GM23338 (cell line): ENCODE measurements around the gene GAA.

Experiments used
- EZH2phosphoT487 ChIP-seq: fragments of 200-600 bp; sonication (generic); IDR thresholded peaks from one replicate; pipeline ENCODE4 v1.8.1; 2018; ENCODE audit warnings: antibody characterized with exemption; ENCODE audit not compliant: unreplicated experiment
- JUNB ChIP-seq: IDR thresholded peaks from one replicate; pipeline ENCODE4 v1.6.1; 2016; ENCODE audit warnings: antibody characterized with exemption; ENCODE audit not compliant: unreplicated experiment
- POLR2AphosphoS5 ChIP-seq: IDR thresholded peaks from 2 replicates; pipeline ENCODE4 v1.6.1; 2016; ENCODE audit warnings: antibody characterized with exemption, low read depth
- ZNF114 ChIP-seq: fragments of 250-450 bp; sonication (Bioruptor Pico); IDR thresholded peaks from 2 replicates; pipeline ENCODE4 v1.5.0; 2020; ENCODE audit warnings: mild to moderate bottlenecking, moderate library complexity
- TF ChIP-seq, protein P1 (sequence below), 2 experiments: fragments of 200-600 bp in 1 of 2; sonication (generic) in 1 of 2; conservative IDR thresholded peaks; 2 replicates each; pipeline versions ENCODE4 v1.5.1 to v1.6.1; 2016 to 2017; ENCODE audit warnings: antibody characterized with exemption in 2 of 2, low read depth in 2 of 2, mild to moderate bottlenecking in 2 of 2, moderate library complexity in 1 of 2
- TF ChIP-seq, protein P2 (sequence below): IDR thresholded peaks from one replicate; pipeline ENCODE4 v1.6.1; 2018; ENCODE audit warnings: antibody characterized with exemption; ENCODE audit not compliant: unreplicated experiment
- TF ChIP-seq, protein P3 (sequence below): IDR thresholded peaks from 2 replicates; pipeline ENCODE4 v1.6.1; 2016; ENCODE audit warnings: antibody characterized with exemption

DNA sequence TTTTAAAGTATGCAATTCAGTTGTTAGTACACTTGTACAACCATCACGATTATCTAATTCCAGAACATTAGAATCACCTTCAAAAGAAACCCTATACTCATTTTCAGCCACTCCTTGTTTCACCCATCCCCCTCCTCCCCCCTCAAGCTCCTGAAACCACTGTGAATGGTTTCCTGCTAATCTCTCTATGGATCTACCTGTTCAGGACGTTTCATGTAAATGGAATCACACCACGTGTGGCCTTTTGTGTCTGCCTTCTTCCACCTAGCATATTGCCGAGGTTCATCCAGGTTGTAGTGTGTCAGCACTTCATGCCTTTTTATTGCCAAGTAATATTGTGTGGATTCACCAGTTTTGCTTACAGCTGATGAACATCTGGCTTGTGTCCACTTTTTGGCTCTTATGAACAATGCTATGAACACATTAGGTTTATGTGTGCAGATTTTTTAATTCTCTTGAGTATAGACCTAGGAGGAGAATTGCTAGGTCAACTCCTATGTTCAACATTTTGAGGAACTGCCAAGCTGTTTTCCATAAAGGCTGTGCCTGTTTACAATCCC lies 27.7 kb downstream of the GAA start:
- TF ChIP-seq, protein P1, sequence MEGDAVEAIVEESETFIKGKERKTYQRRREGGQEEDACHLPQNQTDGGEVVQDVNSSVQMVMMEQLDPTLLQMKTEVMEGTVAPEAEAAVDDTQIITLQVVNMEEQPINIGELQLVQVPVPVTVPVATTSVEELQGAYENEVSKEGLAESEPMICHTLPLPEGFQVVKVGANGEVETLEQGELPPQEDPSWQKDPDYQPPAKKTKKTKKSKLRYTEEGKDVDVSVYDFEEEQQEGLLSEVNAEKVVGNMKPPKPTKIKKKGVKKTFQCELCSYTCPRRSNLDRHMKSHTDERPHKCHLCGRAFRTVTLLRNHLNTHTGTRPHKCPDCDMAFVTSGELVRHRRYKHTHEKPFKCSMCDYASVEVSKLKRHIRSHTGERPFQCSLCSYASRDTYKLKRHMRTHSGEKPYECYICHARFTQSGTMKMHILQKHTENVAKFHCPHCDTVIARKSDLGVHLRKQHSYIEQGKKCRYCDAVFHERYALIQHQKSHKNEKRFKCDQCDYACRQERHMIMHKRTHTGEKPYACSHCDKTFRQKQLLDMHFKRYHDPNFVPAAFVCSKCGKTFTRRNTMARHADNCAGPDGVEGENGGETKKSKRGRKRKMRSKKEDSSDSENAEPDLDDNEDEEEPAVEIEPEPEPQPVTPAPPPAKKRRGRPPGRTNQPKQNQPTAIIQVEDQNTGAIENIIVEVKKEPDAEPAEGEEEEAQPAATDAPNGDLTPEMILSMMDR (conservative IDR thresholded peaks at IDR 0.05; ENCODE audit: low read depth in 2 of 2): no peak
- no peak for TF ChIP-seq ZNF114
- no peak for TF ChIP-seq POLR2AphosphoS5
- TF ChIP-seq, protein P2, sequence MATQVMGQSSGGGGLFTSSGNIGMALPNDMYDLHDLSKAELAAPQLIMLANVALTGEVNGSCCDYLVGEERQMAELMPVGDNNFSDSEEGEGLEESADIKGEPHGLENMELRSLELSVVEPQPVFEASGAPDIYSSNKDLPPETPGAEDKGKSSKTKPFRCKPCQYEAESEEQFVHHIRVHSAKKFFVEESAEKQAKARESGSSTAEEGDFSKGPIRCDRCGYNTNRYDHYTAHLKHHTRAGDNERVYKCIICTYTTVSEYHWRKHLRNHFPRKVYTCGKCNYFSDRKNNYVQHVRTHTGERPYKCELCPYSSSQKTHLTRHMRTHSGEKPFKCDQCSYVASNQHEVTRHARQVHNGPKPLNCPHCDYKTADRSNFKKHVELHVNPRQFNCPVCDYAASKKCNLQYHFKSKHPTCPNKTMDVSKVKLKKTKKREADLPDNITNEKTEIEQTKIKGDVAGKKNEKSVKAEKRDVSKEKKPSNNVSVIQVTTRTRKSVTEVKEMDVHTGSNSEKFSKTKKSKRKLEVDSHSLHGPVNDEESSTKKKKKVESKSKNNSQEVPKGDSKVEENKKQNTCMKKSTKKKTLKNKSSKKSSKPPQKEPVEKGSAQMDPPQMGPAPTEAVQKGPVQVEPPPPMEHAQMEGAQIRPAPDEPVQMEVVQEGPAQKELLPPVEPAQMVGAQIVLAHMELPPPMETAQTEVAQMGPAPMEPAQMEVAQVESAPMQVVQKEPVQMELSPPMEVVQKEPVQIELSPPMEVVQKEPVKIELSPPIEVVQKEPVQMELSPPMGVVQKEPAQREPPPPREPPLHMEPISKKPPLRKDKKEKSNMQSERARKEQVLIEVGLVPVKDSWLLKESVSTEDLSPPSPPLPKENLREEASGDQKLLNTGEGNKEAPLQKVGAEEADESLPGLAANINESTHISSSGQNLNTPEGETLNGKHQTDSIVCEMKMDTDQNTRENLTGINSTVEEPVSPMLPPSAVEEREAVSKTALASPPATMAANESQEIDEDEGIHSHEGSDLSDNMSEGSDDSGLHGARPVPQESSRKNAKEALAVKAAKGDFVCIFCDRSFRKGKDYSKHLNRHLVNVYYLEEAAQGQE: no peak
- TF ChIP-seq JUNB: no peak
- TF ChIP-seq EZH2phosphoT487: no peak
- TF ChIP-seq, protein P3, sequence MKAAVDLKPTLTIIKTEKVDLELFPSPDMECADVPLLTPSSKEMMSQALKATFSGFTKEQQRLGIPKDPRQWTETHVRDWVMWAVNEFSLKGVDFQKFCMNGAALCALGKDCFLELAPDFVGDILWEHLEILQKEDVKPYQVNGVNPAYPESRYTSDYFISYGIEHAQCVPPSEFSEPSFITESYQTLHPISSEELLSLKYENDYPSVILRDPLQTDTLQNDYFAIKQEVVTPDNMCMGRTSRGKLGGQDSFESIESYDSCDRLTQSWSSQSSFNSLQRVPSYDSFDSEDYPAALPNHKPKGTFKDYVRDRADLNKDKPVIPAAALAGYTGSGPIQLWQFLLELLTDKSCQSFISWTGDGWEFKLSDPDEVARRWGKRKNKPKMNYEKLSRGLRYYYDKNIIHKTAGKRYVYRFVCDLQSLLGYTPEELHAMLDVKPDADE: no peak
